ENCODE results near the gene SHROOM2.

DNA sequence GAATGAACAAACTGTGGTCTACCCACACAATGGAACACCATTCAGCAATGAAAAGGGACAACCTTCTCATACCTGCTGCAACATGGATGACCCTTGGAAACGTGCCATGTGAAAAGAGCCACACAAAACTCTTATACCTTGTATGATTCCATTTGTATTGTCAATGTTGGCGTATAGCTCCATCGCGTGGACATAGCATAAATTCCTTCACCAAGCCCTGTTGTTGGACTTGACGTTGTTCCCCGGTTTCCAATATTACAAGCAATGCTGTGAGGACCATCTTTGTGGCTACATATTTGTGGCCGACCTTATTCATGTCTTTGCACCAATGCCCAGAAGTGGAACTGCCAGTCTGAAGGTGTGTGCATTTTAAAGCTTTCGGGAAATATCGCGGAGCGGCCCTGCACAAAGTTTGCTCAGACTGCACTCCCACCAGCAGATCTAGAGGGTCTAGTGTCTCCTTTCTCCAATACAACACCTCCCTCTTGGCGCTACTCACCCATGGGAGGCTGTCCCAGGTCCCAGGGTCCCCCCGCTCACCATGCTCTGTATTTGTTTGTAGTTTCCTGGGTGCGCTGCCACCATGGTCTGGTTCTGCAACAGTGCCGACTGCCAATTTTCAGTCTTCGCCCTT lies 180.7 kb downstream of the SHROOM2 start, which contains the start of gene CLDN34:
- TF ChIP-seq, protein P1, sequence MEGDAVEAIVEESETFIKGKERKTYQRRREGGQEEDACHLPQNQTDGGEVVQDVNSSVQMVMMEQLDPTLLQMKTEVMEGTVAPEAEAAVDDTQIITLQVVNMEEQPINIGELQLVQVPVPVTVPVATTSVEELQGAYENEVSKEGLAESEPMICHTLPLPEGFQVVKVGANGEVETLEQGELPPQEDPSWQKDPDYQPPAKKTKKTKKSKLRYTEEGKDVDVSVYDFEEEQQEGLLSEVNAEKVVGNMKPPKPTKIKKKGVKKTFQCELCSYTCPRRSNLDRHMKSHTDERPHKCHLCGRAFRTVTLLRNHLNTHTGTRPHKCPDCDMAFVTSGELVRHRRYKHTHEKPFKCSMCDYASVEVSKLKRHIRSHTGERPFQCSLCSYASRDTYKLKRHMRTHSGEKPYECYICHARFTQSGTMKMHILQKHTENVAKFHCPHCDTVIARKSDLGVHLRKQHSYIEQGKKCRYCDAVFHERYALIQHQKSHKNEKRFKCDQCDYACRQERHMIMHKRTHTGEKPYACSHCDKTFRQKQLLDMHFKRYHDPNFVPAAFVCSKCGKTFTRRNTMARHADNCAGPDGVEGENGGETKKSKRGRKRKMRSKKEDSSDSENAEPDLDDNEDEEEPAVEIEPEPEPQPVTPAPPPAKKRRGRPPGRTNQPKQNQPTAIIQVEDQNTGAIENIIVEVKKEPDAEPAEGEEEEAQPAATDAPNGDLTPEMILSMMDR (conservative IDR thresholded peaks at IDR 0.05; ENCODE audit: low read depth, low read length): no peak
- TF ChIP-seq, protein P2, sequence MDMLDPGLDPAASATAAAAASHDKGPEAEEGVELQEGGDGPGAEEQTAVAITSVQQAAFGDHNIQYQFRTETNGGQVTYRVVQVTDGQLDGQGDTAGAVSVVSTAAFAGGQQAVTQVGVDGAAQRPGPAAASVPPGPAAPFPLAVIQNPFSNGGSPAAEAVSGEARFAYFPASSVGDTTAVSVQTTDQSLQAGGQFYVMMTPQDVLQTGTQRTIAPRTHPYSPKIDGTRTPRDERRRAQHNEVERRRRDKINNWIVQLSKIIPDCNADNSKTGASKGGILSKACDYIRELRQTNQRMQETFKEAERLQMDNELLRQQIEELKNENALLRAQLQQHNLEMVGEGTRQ (IDR thresholded peaks at IDR 0.05; ENCODE audit: low read depth, low read length): no peak
- no peak for TF ChIP-seq MXI1 (IDR thresholded peaks at IDR 0.05; ENCODE audit: borderline replicate concordance, low read depth, low read length)
